Adrenal gland (tissue), 5 donors: Measurements from ENCODE around the gene RPS4Y1.

Experiments used
- POLR2A ChIP-seq, 2 donors: fragments of 450-650 bp; IDR thresholded peaks; one replicate each; pipeline ENCODE4 v1.6.1; 2017; ENCODE audit warnings: antibody characterized with exemption in 2 of 2, mild to moderate bottlenecking in 2 of 2, moderate library complexity in 1 of 2
- TF ChIP-seq, protein P1 (sequence below), 6 experiments: fragments of 450-650 bp in 4 of 6; fragments of 200-600 bp in 2 of 6; sonication (generic) in 1 of 6; IDR thresholded peaks; 1 replicate in 5 of 6; 2 replicates in 1 of 6; pipeline versions ENCODE4 v1.5.1 to v1.8.0; 2016 to 2021; ENCODE audit warnings: antibody characterized with exemption in 6 of 6, mild to moderate bottlenecking in 2 of 6, moderate library complexity in 1 of 6
- donor health status: DM: no; HTN: no; CAD: no.

DNA sequence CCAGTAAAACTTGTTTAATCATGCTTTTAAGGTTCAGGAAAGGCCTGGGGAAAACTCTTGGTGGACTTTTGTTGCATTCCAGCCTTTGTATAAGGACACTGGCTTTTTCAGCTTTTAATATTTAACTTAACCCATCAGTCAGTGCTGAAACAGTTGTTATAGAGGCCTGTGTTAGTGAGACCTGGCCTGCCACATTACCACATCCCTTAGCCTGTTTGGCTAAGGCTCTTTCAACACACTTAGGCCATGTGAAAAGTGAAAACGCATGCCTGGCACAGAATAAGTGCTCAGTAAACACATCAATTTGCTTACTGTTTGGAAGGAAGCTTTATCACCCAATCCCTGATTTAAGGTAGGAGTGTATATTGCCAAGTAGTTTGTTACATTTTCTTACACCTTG lies 3.5 kb upstream of the RPS4Y1 start:
- TF ChIP-seq, protein P1, sequence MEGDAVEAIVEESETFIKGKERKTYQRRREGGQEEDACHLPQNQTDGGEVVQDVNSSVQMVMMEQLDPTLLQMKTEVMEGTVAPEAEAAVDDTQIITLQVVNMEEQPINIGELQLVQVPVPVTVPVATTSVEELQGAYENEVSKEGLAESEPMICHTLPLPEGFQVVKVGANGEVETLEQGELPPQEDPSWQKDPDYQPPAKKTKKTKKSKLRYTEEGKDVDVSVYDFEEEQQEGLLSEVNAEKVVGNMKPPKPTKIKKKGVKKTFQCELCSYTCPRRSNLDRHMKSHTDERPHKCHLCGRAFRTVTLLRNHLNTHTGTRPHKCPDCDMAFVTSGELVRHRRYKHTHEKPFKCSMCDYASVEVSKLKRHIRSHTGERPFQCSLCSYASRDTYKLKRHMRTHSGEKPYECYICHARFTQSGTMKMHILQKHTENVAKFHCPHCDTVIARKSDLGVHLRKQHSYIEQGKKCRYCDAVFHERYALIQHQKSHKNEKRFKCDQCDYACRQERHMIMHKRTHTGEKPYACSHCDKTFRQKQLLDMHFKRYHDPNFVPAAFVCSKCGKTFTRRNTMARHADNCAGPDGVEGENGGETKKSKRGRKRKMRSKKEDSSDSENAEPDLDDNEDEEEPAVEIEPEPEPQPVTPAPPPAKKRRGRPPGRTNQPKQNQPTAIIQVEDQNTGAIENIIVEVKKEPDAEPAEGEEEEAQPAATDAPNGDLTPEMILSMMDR (IDR thresholded peaks at IDR 0.05) = no peak
- TF ChIP-seq POLR2A (IDR thresholded peaks at IDR 0.05) = no peak
